DND-41 (cell line): ENCODE data around the gene HMG20A.

Source experiments
- ATAC-seq: fragments of 200-7000 bp; cut with Tn5 transposase; 3 replicates; pipeline ENCODE4 v1.9.1; 2021; ENCODE audit warnings: low read depth; ENCODE audit not compliant: insufficient read depth
- DNase-seq: peaks from one replicate; pipeline ENCODE4 v3.0.0-alpha.2; 2020
- H2AFZ ChIP-seq: 2 replicates; pipeline ENCODE4 v1.6.0; 2012; ENCODE audit warnings: low read depth, low read length
- H3K27ac ChIP-seq: 2 replicates; pipeline ENCODE4 v1.5.1; 2012; ENCODE audit warnings: low read length, inconsistent platforms
- H3K27me3 ChIP-seq: fragments of 200-600 bp; sonication (generic); 2 replicates; pipeline ENCODE4 v1.6.0; 2012; ENCODE audit warnings: low read length, mild to moderate bottlenecking, inconsistent platforms; ENCODE audit not compliant: insufficient read depth, poor library complexity
- H3K36me3 ChIP-seq: 2 replicates; pipeline ENCODE4 v1.5.1; 2012; ENCODE audit warnings: low read length, inconsistent platforms; ENCODE audit not compliant: insufficient read depth
- H3K4me1 ChIP-seq: 2 replicates; pipeline ENCODE4 v1.5.1; 2012; ENCODE audit warnings: mild to moderate bottlenecking, low read length; ENCODE audit not compliant: insufficient read depth
- H3K4me2 ChIP-seq: 2 replicates; pipeline ENCODE4 v1.6.0; 2012; ENCODE audit warnings: mild to moderate bottlenecking, moderate library complexity, low read length, inconsistent platforms; ENCODE audit not compliant: insufficient read depth
- H3K4me3 ChIP-seq, 2 experiments: fragments of 200-600 bp in 1 of 2; shearing (Covaris generic) in 1 of 2; 2 replicates each; pipeline ENCODE4 v1.5.1; 2012 to 2016; ENCODE audit warnings: inconsistent platforms in 2 of 2, low read length in 2 of 2, mild to moderate bottlenecking in 2 of 2, low read depth in 1 of 2, moderate library complexity in 1 of 2
- H3K79me2 ChIP-seq: 2 replicates; pipeline ENCODE4 v1.6.0; 2012; ENCODE audit warnings: low read length, inconsistent platforms; ENCODE audit not compliant: insufficient read depth
- H3K9ac ChIP-seq: 2 replicates; pipeline ENCODE4 v1.6.0; 2012; ENCODE audit warnings: low read depth, mild to moderate bottlenecking, inconsistent platforms, low read length, moderate library complexity
- H3K9me3 ChIP-seq: 2 replicates; pipeline ENCODE4 v1.5.1; 2012; ENCODE audit warnings: low read length, moderate library complexity, mild to moderate bottlenecking, inconsistent platforms; ENCODE audit not compliant: insufficient read depth, severe bottlenecking
- H4K20me1 ChIP-seq: 2 replicates; pipeline ENCODE4 v1.6.0; 2012; ENCODE audit warnings: low read length; ENCODE audit not compliant: insufficient read depth
- EZH2 ChIP-seq: IDR thresholded peaks from 3 replicates; pipeline ENCODE4 v1.6.1; 2012; ENCODE audit warnings: borderline replicate concordance, low read depth, mild to moderate bottlenecking, moderate library complexity, low read length, inconsistent platforms; ENCODE audit not compliant: severe bottlenecking
- TF ChIP-seq, protein P1 (sequence below): IDR thresholded peaks from 2 replicates; pipeline ENCODE4 v1.5.1; 2012; ENCODE audit warnings: borderline replicate concordance, low read length, moderate library complexity, mild to moderate bottlenecking; ENCODE audit not compliant: poor library complexity, severe bottlenecking; ENCODE audit errors: extremely low read depth

The HMG20A gene

DNA sequence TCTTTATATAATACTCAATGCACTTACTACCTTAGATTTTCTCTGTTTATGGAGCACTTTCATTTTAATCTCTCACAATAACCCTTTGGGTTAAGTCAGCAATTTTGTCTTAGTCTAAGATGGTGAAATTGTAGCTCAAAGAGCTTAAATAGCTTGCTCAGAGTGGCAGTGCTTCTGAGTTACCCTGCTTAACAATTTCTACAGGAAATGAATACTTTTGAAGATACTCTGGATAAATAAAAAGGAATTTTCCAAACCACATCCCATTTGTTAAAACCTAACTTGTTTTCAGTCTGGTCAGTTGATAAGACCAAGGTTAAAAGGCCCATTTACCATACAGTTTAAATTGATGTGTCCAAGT lies 37.2 kb downstream of the HMG20A start:
- Histone ChIP-seq H3K79me2 (0 out of 2 replicates have a peak, but pooled peaks cover 3% of the 10 kb centered on the region), H3K9ac (no peak overlapping the region), H3K4me1 (peaks cover 25% of the 10 kb centered on the region), H3K36me3 (peaks cover 28% of the 10 kb centered on the region), H3K27ac (peak overlapping the region; percentile 39; the same call in 1 of the 2 replicates), H2AFZ (no peak overlapping the region), H3K4me2 (no peak overlapping the region; the same call in 1 of the 2 replicates), H3K4me3 (no peak overlapping the region), H3K27me3 (no peaks in the 10 kb centered on the region), H3K9me3 (no peaks in the 10 kb centered on the region), H4K20me1 (no peaks in the 10 kb centered on the region)
- TF ChIP-seq, protein P1, sequence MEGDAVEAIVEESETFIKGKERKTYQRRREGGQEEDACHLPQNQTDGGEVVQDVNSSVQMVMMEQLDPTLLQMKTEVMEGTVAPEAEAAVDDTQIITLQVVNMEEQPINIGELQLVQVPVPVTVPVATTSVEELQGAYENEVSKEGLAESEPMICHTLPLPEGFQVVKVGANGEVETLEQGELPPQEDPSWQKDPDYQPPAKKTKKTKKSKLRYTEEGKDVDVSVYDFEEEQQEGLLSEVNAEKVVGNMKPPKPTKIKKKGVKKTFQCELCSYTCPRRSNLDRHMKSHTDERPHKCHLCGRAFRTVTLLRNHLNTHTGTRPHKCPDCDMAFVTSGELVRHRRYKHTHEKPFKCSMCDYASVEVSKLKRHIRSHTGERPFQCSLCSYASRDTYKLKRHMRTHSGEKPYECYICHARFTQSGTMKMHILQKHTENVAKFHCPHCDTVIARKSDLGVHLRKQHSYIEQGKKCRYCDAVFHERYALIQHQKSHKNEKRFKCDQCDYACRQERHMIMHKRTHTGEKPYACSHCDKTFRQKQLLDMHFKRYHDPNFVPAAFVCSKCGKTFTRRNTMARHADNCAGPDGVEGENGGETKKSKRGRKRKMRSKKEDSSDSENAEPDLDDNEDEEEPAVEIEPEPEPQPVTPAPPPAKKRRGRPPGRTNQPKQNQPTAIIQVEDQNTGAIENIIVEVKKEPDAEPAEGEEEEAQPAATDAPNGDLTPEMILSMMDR, result no peak
- TF ChIP-seq EZH2, result no peak
- 0 out of 3 replicates have a peak, but pooled peaks have one; percentile 33 for ATAC-seq
- no peak for DNase-seq

DNA sequence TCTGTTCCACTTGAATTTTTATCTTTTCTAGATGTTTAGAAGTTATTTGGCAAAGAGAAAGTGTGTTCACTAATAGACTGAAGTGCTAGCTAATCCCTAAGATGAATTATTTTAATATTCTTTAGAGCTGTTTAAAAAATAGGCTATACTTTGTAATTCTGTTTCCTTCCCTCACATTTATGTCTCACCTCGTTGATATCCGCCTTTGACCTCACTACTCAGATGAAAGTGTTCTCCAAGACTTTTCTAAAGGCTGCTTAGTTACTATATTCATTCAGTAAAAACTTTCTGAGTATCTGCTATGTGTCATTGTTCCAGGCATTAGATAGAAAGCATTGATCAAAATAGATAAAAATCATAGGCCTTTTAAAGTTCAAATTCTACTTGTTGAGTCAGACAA lies 38.3 kb downstream of the HMG20A start:
- no peak overlapping the region for H3K4me2 ChIP-seq

DNA sequence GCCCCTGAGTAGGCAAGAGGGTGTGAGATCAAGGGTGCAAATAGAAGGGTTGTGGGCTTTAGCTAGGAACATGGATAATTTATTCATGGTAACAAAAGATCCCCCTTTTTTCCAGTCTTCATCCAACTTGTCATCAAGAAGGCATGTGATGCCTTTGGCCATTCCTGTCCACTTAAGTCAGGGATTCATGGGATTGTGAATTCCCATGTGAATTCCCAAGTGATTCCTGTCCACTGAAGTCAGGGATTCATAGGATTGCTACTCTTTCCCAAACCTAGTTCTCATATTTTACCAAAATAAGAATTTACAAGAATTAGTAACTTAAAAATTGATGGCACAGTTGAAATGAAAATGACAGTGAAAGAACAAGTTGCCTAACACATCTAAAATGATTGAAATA lies 40.8 kb downstream of the HMG20A start:
- no peak overlapping the region for H3K4me3 ChIP-seq
- no peak overlapping the region for H3K27ac ChIP-seq
- peaks cover 17% of the 10 kb centered on the region for H3K4me1 ChIP-seq
- no peak for TF ChIP-seq EZH2
- TF ChIP-seq, protein P1, result no peak
- no peaks in the 10 kb centered on the region for H4K20me1 ChIP-seq
- peaks cover 50% of the 10 kb centered on the region for H3K36me3 ChIP-seq
- no peaks in the 10 kb centered on the region for H3K9me3 ChIP-seq
- no peak overlapping the region for H3K4me2 ChIP-seq
- no peaks in the 10 kb centered on the region for H3K27me3 ChIP-seq
- no peaks in the 10 kb centered on the region for H3K79me2 ChIP-seq
- no peak for ATAC-seq
- H3K9ac ChIP-seq, result no peak overlapping the region
- DNase-seq, result no peak
- no peak overlapping the region for H2AFZ ChIP-seq

More for the DNA sequence above, 38.3 kb downstream of the HMG20A start:
- 0 out of 2 replicates have a peak, but pooled peaks cover 3% of the 10 kb centered on the region for H3K79me2 ChIP-seq
- no peak overlapping the region for H3K9ac ChIP-seq
- no peaks in the 10 kb centered on the region for H3K27me3 ChIP-seq
- TF ChIP-seq EZH2, result no peak
- TF ChIP-seq, protein P1, result no peak
- H3K36me3 ChIP-seq, result peaks cover 38% of the 10 kb centered on the region
- H3K9me3 ChIP-seq, result no peaks in the 10 kb centered on the region
- H2AFZ ChIP-seq, result no peak overlapping the region
- no peak for DNase-seq
- H3K4me3 ChIP-seq, result no peak overlapping the region
- ATAC-seq, result no peak
- peaks cover 25% of the 10 kb centered on the region for H3K4me1 ChIP-seq
- no peaks in the 10 kb centered on the region for H4K20me1 ChIP-seq
- H3K27ac ChIP-seq, result no peak overlapping the region
